ENCODE results near the gene FAM20B.
A peak's percentile ranks its signal among the peaks of the same experiment; 100 is the strongest.

The FAM20B gene

GRCh38 chr1:179095924-179096323 lies 70.2 kb downstream of the FAM20B start:
- DNase-seq = no peak

- no peak for DNase-seq
Observed at GRCh38 chr1:179099891-179100290, 74.2 kb downstream of the FAM20B start.

- DNase-seq = no peak
Observed at GRCh38 chr1:179101566-179101965, 75.9 kb downstream of the FAM20B start.

GRCh38 chr1:179103999-179104398 lies 78.3 kb downstream of the FAM20B start:
- DNase-seq = no peak

GRCh38 chr1:179104611-179105250 lies 79.0 kb downstream of the FAM20B start:
- no peak for DNase-seq

GRCh38 chr1:179105393-179105792 lies 79.7 kb downstream of the FAM20B start:
- peak; percentile 41 for DNase-seq

- DNase-seq = no peak
Observed at GRCh38 chr1:179107706-179108629, 82.3 kb downstream of the FAM20B start.

GRCh38 chr1:179108644-179109043 lies 83.0 kb downstream of the FAM20B start:
- DNase-seq = no peak

GRCh38 chr1:179115181-179115580 lies 89.5 kb downstream of the FAM20B start:
- no peak for DNase-seq

GRCh38 chr1:179119513-179119912 lies 93.8 kb downstream of the FAM20B start:
- no peak for DNase-seq

GRCh38 chr1:179120736-179121135 lies 95.0 kb downstream of the FAM20B start:
- DNase-seq = no peak

GRCh38 chr1:179121159-179121938 lies 95.7 kb downstream of the FAM20B start:
- no peak for DNase-seq

- no peak for DNase-seq
Observed at GRCh38 chr1:179124873-179125272, 99.2 kb downstream of the FAM20B start.

Measured in NCI-H510A (cell line).